ENCODE data around the gene CFAP73.

DNA sequence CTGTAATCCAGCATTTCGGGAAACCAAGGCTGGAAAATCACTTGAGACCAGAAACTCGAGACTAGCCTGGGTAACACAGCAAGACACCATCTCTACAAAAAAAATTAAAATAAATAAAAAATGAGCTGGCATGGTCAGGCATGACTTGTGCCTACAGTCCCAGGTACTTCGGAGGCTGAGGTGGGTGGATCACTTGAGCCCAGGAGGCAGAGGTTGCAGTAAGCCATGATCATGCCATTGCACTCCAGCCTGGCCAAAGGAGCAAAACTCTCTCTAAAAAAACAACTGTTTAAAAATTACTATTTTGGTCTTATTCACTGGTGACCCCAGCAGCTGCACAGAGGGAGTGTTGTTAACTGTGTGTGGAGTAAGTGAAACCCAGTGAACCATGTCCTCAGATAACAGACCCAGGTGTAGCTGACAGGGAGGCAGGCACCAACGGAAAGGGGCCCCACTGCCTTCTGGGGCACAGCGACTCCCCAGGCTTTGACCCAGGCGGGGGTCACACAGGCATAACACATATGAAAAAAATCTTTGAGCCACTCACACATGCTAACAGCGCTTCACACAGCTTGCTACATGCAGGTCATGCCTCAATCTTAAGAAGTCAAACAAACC is 23.7 kb downstream of the CFAP73 start:
- TF ChIP-seq EZH2 (IDR thresholded peaks at IDR 0.05), result no peak
- TF ChIP-seq, protein P1, sequence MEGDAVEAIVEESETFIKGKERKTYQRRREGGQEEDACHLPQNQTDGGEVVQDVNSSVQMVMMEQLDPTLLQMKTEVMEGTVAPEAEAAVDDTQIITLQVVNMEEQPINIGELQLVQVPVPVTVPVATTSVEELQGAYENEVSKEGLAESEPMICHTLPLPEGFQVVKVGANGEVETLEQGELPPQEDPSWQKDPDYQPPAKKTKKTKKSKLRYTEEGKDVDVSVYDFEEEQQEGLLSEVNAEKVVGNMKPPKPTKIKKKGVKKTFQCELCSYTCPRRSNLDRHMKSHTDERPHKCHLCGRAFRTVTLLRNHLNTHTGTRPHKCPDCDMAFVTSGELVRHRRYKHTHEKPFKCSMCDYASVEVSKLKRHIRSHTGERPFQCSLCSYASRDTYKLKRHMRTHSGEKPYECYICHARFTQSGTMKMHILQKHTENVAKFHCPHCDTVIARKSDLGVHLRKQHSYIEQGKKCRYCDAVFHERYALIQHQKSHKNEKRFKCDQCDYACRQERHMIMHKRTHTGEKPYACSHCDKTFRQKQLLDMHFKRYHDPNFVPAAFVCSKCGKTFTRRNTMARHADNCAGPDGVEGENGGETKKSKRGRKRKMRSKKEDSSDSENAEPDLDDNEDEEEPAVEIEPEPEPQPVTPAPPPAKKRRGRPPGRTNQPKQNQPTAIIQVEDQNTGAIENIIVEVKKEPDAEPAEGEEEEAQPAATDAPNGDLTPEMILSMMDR (IDR thresholded peaks at IDR 0.05), result no peak
